ENCODE measurements around the gene CUEDC2.

The CUEDC2 gene

DNA sequence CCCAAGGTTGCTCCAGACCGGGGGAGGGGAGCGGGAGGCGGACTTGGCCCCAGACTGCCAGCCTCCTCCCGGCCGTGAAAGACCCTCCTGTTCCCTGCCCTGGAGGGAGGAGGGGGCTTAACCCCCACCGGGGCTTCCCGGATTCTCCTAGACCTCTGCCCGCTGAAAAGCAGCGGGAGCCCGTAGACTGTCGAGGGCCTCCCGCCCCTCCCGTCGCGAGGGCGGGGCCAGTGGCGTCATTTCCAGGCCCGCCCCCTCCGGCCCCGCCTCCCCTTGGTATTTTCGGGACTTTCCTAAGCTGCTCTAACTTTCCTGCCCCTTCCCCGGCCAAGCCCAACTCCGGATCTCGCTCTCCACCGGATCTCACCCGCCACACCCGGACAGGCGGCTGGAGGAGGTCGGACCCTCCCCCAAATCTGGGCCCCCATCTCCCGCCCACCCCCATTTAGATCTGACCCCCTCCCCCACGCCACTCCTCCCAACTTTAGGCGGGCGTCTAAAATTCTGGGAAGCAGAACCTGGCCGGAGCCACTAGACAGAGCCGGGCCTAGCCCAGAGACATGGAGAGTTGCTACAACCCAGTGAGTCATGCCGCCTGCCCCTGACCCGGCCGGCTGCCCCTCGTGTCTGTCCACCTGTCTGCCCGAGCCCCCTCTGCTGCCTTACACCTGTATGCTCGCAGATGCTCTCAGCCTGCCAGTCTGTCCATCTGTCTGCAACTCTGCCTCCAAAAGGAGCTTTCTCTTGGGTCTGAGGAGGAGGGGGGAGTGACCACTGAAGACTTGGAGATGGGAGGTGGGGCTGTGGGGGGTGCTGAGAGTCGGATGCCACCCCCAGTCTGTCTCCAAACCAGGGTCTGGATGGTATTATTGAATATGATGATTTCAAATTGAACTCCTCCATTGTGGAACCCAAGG, 36.7 kb downstream of the CUEDC2 start, which contains the start of gene NFKB2:
Gene NFKB2 (plus strand): TSS at position 306 of the 917 bp plus-strand sequence. CDS start 255 bp downstream, at position 561.
- Mint-ChIP-seq H3K4me1 (ENCODE audit: low read depth) (peaks cover 58% of the 10 kb centered on the region), H3K9me3 (no peaks in the 10 kb centered on the region), H3K4me3 (peak within 1 kb of the TSS; percentile 97), H3K27ac (peak within 1 kb of the TSS; percentile 99), H3K36me3 (ENCODE audit: low read depth) (peaks cover 60% of the 10 kb centered on the region), H3K27me3 (no peaks in the 10 kb centered on the region)
- peak; percentile 97 for DNase-seq

DNA sequence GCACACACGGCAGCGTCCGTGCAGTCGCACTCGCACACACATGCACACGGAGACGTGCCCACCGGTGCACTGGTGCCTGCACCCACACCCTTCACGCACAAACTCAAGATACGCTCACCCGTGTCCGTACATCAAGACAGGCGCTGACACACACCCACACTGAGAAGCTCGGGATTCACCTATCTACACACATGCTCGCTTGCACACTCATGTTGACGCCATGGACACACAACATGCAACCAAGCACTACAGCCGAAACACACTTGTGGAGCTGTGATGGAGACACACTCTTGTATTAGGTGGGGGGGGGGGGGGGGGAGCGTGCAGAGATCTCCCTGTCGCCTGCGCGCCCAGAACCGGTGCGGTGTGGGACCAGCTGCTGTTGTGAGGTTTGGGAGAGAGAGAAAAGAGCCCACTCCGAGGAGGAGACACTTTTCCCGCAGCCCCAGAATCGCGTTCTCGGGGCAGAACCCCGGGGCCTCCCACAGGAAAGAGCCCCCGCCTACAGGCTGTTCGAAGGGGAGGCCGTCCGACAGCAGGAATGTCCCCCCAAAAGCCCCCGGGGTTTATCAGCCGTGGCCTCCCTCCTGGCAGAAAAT, 37.5 kb downstream of the CUEDC2 start:
- Mint-ChIP-seq H3K36me3 (ENCODE audit: low read depth) (peaks cover 52% of the 10 kb centered on the region), H3K27ac (peak overlapping the region; percentile 99), H3K4me1 (ENCODE audit: low read depth) (peaks cover 52% of the 10 kb centered on the region), H3K9me3 (no peaks in the 10 kb centered on the region), H3K27me3 (no peaks in the 10 kb centered on the region), H3K4me3 (peak overlapping the region; percentile 97)
- no peak for DNase-seq

DNA sequence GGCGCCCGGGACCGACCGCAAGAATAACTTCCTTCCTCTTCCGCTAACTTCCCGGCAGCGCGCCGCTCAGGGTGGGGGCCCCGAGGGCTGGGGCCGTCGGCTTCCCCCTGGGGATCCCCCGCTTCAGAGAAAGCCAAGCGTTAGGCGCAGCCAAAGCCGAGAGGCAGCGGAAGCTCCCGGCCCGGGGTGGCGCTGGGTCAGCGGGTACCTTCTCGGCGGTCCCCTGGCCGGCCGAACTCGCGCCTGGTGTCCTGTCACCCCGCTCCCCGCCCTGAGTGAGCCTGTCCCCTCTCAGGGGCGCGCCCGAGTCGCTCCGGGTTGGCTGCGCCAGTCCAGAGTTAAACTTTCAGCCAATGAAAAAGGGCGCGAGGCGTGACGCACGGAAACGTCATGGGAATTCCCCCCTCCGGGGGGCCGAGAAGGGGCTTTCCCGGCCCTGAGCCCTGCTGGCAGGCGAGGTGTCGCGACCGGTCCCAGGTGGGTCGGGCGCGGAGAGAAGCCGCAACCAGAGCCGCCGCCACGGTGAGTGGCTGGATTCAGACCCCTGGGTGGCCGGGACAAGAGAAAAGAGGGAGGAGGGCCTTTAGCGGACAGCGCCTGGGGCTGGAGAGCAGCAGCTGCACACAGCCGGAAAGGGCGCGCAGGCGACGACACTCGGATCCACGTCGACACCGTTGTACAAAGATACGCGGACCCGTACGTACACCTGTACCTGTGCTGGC, 38.1 kb downstream of the CUEDC2 start:
- Mint-ChIP-seq H3K4me1 (ENCODE audit: low read depth) (peaks cover 47% of the 10 kb centered on the region), H3K9me3 (no peaks in the 10 kb centered on the region), H3K27ac (peak overlapping the region; percentile 99), H3K27me3 (no peaks in the 10 kb centered on the region), H3K4me3 (peak overlapping the region; percentile 97), H3K36me3 (ENCODE audit: low read depth) (peaks cover 46% of the 10 kb centered on the region)
- DNase-seq: peak; percentile 99

DNA sequence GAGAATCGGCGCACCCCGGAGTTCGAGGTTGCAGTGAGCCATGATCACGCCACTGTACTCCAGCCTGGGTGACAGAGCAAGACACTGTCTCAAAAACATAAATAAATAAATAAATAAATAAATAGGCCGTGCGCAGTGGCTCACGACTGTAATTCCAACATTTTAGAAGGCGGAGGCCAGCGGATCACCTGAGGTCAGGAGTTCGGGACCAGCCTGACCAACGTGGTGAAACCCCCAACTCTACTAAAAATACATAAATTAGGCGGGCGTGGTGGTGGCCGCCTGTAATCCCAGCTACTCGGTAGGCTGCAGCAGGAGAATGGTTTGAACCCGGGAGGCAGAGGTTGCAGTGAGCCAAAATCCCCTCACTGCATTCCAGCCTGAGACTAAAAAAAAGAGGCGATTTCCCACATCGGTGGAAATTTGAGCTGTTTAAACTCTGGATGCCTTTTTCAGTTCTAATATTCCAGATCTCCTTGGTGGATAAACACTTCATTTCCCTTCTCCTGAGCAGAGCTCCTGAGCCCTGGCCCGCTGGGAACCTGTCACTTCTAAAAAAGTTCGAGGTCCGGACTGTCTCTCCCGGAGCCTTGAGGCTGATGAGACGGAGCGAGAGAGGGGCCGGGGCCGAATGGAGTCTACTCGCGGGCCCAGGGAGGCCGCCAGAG, 38.8 kb downstream of the CUEDC2 start:
- Mint-ChIP-seq H3K9me3 (no peaks in the 10 kb centered on the region), H3K27me3 (no peaks in the 10 kb centered on the region), H3K36me3 (ENCODE audit: low read depth) (peaks cover 42% of the 10 kb centered on the region), H3K27ac (peak overlapping the region; percentile 99), H3K4me1 (ENCODE audit: low read depth) (peaks cover 43% of the 10 kb centered on the region), H3K4me3 (peak overlapping the region; percentile 97)
- no peak for DNase-seq

DNA sequence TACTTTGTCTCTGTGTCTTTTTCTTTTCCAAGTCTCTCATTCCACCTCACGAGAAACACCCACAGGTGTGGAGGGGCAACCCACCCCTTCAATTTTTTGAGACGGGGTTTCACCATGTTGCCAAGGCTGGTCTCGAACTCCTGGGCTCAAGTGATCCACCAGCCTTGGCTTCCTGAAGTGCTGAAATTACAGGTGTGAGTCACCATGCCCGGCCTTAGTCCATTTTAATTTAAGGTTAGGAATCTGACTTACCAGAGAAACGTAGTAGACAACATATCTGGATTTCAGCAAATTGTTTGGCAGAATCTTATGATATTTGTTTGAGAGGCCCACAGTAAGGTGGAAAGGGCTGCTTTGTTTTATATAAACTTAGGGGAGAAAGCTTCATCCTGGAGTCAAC, 40.1 kb downstream of the CUEDC2 start:
- Mint-ChIP-seq H3K27ac (no peak overlapping the region), H3K4me3 (no peak overlapping the region), H3K36me3 (ENCODE audit: low read depth) (peaks cover 29% of the 10 kb centered on the region), H3K9me3 (no peaks in the 10 kb centered on the region), H3K27me3 (no peaks in the 10 kb centered on the region), H3K4me1 (ENCODE audit: low read depth) (peaks cover 31% of the 10 kb centered on the region)
- no peak for DNase-seq

DNA sequence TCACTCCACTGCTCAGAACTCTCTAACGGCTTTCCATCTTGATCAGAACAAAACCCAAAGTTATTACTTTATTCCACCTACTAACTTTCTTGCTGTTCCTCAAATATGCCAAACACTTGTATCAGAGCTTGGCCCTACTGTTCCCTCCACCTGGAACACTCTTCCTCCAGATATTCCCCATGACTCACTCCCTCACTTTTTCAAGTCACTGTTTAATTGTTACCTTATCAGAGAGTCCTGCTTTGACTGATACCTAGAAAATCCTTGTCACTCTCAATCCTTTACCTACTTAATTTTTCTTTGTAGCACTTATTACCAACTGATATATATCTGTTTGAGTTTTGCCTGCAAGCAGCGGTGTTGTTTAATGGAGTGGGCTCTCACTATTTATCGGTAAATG, 42.5 kb downstream of the CUEDC2 start:
- DNase-seq: no peak
- Mint-ChIP-seq H3K4me1 (ENCODE audit: low read depth) (peaks cover 21% of the 10 kb centered on the region), H3K27me3 (no peaks in the 10 kb centered on the region), H3K9me3 (no peaks in the 10 kb centered on the region), H3K4me3 (no peak overlapping the region), H3K27ac (no peak overlapping the region), H3K36me3 (ENCODE audit: low read depth) (peaks cover 8% of the 10 kb centered on the region)

DNA sequence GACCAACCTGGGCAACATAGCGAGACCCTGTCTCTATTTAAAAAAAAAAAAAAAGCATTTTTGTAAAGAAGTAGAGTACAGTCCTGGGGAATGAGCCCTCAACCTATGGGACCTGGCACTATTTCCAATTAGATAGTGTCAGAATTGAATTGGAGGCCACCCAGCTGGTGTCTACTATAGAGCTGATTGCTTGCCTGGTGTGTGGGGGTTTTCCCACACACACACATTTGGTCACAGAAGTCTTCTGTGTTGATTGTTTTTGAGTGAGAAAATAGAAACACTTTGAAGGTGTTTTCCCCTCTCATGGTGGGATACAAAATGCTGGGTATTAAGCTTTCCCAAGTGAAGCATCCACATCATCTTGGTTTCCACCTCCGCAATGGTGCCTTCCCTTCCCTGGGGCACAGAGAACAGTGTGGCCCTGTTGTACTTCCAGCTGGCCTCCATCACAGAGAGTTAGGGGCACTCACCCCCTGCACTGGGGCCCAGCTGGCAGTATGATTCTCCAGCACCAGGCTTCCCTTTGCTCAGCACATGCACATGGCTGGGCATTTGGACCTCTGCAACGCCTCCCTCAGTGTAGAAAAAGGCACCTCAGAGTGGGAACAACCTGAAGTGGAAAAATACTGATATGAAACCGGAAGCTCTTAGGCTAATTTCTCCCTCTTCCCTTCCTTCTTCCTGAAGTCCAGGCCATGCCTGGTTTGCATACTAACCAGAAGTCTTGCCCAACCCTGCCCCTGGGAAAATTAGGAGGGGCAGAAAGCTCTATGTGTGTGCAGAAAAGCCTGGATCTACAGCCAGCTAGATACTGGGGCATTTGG, 47.6 kb downstream of the CUEDC2 start:
- Mint-ChIP-seq H3K27me3 (no peaks in the 10 kb centered on the region), H3K36me3 (ENCODE audit: low read depth) (peaks cover 38% of the 10 kb centered on the region), H3K27ac (peak overlapping the region; percentile 18), H3K4me1 (ENCODE audit: low read depth) (peaks cover 6% of the 10 kb centered on the region), H3K4me3 (no peak overlapping the region), H3K9me3 (no peaks in the 10 kb centered on the region)
- no peak for DNase-seq

DNA sequence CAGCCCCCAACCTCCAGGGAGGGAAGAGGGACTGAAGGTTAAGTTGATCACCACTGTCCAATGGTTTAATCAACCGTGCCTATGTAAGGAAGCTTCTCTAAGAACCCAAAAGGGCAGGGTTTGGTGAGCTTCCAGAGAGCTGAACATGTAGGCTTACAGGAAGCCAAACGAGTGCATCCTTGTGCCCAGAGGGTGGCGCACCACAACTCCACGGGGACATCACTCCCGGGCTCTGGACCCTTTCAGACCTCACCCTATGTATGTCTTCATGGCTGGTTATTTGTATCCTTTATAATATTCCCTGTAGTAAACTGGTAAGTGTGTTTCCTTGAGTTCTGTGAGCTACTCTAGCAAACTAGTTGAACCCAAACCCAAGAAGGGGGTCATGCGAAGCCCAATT, 48.3 kb downstream of the CUEDC2 start:
- H3K36me3 Mint-ChIP-seq (ENCODE audit: low read depth): peaks cover 46% of the 10 kb centered on the region
- DNase-seq: no peak
- H3K4me1 Mint-ChIP-seq (ENCODE audit: low read depth): peaks cover 6% of the 10 kb centered on the region
- no peaks in the 10 kb centered on the region for H3K9me3 Mint-ChIP-seq
- H3K27ac Mint-ChIP-seq: no peak overlapping the region
- no peak overlapping the region for H3K4me3 Mint-ChIP-seq
- H3K27me3 Mint-ChIP-seq: no peaks in the 10 kb centered on the region

DNA sequence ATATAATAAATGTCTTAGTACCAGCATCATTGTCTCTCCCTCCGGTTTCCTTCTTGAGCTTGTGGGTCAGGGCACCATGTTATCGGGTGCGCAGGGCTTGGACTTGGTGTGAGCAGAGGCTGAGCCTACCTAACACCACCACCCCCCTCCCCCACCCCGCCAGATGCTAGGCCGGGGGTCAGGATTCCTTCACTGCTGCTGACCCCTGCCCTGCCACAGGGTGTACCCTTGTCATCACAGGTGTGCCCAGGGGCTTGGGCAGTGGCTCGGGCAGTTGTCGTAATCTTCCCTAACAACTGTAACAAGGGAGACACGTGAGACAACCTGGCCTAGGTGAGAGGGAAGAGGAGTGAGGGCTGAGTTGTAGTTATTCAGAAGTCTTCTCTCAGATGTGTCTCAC, 49.5 kb downstream of the CUEDC2 start:
- Mint-ChIP-seq H3K4me3 (no peak overlapping the region), H3K36me3 (ENCODE audit: low read depth) (peaks cover 57% of the 10 kb centered on the region), H3K27ac (no peak overlapping the region), H3K4me1 (ENCODE audit: low read depth) (peaks cover 6% of the 10 kb centered on the region), H3K9me3 (no peaks in the 10 kb centered on the region), H3K27me3 (no peaks in the 10 kb centered on the region)
- no peak for DNase-seq

DNA sequence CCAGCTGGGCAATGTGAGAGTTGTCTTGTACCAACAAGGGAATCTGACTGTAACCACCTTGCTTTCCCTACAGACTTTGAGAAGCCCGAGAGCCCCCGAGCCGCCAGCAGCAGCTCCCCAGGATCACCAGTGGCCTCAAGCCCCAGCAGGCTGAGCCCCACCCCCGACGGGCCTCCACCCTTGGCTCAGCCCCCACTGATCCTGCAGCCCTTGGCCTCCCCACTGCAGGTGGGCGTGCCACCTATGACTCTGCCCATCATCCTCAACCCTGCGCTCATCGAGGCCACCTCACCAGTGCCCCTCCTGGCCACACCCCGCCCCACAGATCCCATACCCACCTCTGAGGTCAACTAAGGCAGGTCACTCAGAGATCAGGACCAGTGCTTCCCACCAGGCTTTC, 50.4 kb downstream of the CUEDC2 start:
- peaks cover 62% of the 10 kb centered on the region for H3K36me3 Mint-ChIP-seq (ENCODE audit: low read depth)
- no peaks in the 10 kb centered on the region for H3K27me3 Mint-ChIP-seq
- H3K4me1 Mint-ChIP-seq (ENCODE audit: low read depth): peaks cover 6% of the 10 kb centered on the region
- no peaks in the 10 kb centered on the region for H3K9me3 Mint-ChIP-seq
- H3K4me3 Mint-ChIP-seq: no peak overlapping the region
- no peak overlapping the region for H3K27ac Mint-ChIP-seq
- no peak for DNase-seq

DNA sequence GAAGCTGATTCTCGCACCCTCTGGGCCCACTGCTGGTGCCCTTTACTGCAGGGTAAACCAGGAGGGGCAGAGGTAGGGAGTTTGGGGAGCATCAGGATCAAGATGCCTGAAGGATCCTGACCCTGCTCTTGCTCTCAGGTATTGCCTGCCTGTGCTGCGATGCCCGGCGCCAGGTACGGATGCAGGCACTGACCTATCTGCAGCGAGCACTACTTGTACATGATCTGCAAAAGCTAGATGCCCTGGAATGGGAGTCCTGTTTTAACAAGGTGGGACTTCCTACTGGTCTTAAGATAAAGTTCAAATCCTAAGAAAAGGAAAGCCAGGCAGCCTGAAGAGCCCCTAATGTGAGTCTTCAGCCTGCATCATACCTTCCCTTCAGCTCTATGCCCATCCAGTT, 53.0 kb downstream of the CUEDC2 start:
- H3K4me1 Mint-ChIP-seq (ENCODE audit: low read depth): peaks cover 2% of the 10 kb centered on the region
- no peaks in the 10 kb centered on the region for H3K9me3 Mint-ChIP-seq
- H3K27ac Mint-ChIP-seq: no peak overlapping the region
- peaks cover 83% of the 10 kb centered on the region for H3K36me3 Mint-ChIP-seq (ENCODE audit: low read depth)
- H3K4me3 Mint-ChIP-seq: no peak overlapping the region
- DNase-seq: no peak
- H3K27me3 Mint-ChIP-seq: no peaks in the 10 kb centered on the region

DNA sequence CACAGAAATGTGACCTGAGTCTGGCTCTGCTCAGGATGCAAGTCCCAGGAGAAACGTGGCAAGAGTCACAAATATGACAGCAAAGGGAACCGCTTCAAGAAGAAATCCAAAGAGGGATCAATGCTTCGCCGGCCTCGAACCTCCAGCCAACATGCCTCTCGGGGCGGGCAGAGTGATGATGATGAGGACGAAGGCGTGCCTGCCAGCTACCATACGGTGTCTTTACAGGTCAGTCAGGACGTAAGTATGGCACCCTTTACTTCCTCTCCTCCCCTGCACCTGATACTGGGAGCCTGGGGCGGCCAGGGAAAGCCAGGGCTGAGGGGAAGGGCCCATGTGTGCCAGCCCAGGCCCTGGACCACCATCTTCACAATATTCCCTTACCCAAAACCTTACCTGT, 55.5 kb downstream of the CUEDC2 start:
- Mint-ChIP-seq H3K9me3 (no peaks in the 10 kb centered on the region), H3K27me3 (no peaks in the 10 kb centered on the region), H3K4me3 (no peak overlapping the region), H3K36me3 (ENCODE audit: low read depth) (peaks cover 90% of the 10 kb centered on the region), H3K27ac (no peak overlapping the region), H3K4me1 (ENCODE audit: low read depth) (no peaks in the 10 kb centered on the region)
- DNase-seq: no peak

DNA sequence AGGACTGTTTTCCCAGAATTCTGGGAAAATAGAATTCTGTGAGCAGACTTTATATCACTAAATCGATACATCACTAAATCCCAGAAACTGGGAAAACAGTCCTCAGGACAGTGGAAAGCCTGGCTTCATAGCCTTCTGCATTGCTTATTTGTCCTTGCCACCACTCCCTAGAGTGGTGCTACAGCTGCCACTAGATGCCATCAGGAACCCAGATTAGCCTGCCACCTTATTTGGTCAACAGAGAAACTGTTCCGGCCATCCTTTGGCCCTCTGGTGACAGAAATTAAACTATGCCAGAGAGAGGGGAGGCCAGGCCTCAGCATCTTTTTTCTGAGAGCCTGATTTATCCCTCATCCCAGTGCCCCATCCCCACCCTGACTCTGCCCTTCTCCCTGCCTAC, 56.5 kb downstream of the CUEDC2 start:
- DNase-seq: no peak
- Mint-ChIP-seq H3K4me3 (no peak overlapping the region), H3K36me3 (ENCODE audit: low read depth) (peaks cover 90% of the 10 kb centered on the region), H3K4me1 (ENCODE audit: low read depth) (no peaks in the 10 kb centered on the region), H3K9me3 (no peaks in the 10 kb centered on the region), H3K27ac (no peak overlapping the region), H3K27me3 (no peaks in the 10 kb centered on the region)

DNA sequence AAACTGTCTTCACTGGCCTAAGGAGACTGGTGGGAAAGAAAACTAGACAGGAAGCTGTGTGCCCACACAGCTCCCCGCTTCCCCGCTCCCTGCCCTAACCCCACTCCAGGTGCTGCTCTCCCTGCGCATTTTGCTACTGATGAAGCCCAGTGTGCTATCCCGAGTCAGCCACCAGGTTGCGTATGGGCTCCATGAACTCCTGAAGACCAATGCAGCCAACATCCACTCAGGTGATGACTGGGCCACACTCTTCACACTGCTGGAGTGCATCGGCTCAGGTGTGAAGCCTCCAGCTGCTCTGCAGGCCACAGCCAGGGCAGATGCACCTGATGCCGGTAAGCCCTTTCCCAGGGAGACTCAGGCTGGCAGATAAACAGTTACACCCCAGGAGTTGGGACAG, 57.1 kb downstream of the CUEDC2 start:
- no peaks in the 10 kb centered on the region for H3K9me3 Mint-ChIP-seq
- H3K36me3 Mint-ChIP-seq (ENCODE audit: low read depth): peaks cover 90% of the 10 kb centered on the region
- no peaks in the 10 kb centered on the region for H3K4me1 Mint-ChIP-seq (ENCODE audit: low read depth)
- DNase-seq: no peak
- no peaks in the 10 kb centered on the region for H3K27me3 Mint-ChIP-seq
- H3K27ac Mint-ChIP-seq: no peak overlapping the region
- no peak overlapping the region for H3K4me3 Mint-ChIP-seq
